Gastrocnemius medialis (tissue), 4 donors: ENCODE results near the gene ZRANB3.
A peak's percentile ranks its signal among the peaks of the same experiment; 100 is the strongest.

Source experiments
- POLR2A ChIP-seq, 2 donors: fragments of 450-650 bp; IDR thresholded peaks; one replicate each; pipeline ENCODE4 v1.6.1; 2017; ENCODE audit warnings: antibody characterized with exemption in 2 of 2, mild to moderate bottlenecking in 2 of 2, moderate library complexity in 2 of 2
- TF ChIP-seq, protein P1 (sequence below), 5 experiments: fragments of 450-650 bp in 3 of 5; fragments of 200-600 bp in 2 of 5; sonication (generic) in 2 of 5; IDR thresholded peaks in 4 of 5; conservative IDR thresholded peaks in 1 of 5; 1 replicate in 4 of 5; 2 replicates in 1 of 5; pipeline ENCODE4 v1.5.1; 2016 to 2019; ENCODE audit warnings: antibody characterized with exemption in 5 of 5, mild to moderate bottlenecking in 3 of 5, moderate library complexity in 3 of 5

DNA sequence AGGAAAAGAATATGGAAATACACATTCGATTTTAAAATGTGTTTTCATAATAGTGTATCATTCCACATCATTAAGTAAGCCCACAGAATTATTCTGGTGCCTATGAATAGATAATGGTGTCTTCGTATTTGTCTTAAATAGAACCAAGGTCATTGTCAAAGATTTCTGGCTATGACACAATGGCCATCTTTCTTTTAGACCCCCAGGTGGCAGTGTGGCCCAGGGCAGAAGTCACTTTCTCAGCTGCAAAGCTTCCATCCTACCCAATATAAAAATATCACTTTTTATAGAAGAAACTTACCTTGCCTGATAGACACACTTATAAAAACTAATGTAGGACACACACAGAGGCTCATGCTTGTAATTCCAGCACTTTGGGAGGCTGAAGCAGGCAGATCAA is 57.5 kb downstream of the ZRANB3 start:
- TF ChIP-seq, protein P1, sequence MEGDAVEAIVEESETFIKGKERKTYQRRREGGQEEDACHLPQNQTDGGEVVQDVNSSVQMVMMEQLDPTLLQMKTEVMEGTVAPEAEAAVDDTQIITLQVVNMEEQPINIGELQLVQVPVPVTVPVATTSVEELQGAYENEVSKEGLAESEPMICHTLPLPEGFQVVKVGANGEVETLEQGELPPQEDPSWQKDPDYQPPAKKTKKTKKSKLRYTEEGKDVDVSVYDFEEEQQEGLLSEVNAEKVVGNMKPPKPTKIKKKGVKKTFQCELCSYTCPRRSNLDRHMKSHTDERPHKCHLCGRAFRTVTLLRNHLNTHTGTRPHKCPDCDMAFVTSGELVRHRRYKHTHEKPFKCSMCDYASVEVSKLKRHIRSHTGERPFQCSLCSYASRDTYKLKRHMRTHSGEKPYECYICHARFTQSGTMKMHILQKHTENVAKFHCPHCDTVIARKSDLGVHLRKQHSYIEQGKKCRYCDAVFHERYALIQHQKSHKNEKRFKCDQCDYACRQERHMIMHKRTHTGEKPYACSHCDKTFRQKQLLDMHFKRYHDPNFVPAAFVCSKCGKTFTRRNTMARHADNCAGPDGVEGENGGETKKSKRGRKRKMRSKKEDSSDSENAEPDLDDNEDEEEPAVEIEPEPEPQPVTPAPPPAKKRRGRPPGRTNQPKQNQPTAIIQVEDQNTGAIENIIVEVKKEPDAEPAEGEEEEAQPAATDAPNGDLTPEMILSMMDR (IDR thresholded peaks at IDR 0.05 in 4 of 5, conservative IDR thresholded peaks at IDR 0.05 in 1 of 5) = peak; percentile 55 to 72 (median 59)
- TF ChIP-seq POLR2A (IDR thresholded peaks at IDR 0.05) = no peak
